ENCODE measurements around the gene AKT3. TPM values are rescaled to one million over a fixed set of nuclear protein-coding genes. Genes with fewer than 3 reads are reported as not detected.

AKT3 gene
- total RNA-seq, 4 donors from 2014 or later = 8.5 to 16.0 (median 15.2) TPM

- Histone ChIP-seq H3K4me1 (no peaks in the 10 kb centered on the region), H3K27ac (no peak overlapping the region), H3K36me3 (peaks cover 0 to 9% of the 10 kb centered on the region in 2 donors), H3K4me3 (no peak overlapping the region), H3K9me3 (no peaks in the 10 kb centered on the region), H3K27me3 (no peaks in the 10 kb centered on the region)
- TF ChIP-seq POLR2A (IDR thresholded peaks at IDR 0.05) = no peak
- TF ChIP-seq CTCF (IDR thresholded peaks at IDR 0.05 in 4 of 5, conservative IDR thresholded peaks at IDR 0.05 in 1 of 5) = no peak
- DNase-seq (no peak), ATAC-seq (no peak)
- intact Hi-C loops (cut with DNase I; ENCODE audit: low total_unique reads) (no loop called here), in situ Hi-C loops (cut with MboI; ENCODE audit: low sequenced_read_pairs in 4 of 4) (no loop called here)
Observed at GRCh38 chr1:243546457-243546856, 303.6 kb downstream of the AKT3 start.

- peaks cover 0 to 9% of the 10 kb centered on the region in 2 donors for H3K36me3 ChIP-seq
- no peaks in the 10 kb centered on the region for H3K27me3 ChIP-seq
- H3K4me3 ChIP-seq = no peak overlapping the region
- DNase-seq = no peak
- H3K9me3 ChIP-seq = no peaks in the 10 kb centered on the region
- in situ Hi-C loops (cut with MboI; ENCODE audit: low sequenced_read_pairs in 4 of 4) (no loop called here), intact Hi-C loops (cut with DNase I; ENCODE audit: low total_unique reads) (no loop called here)
- TF ChIP-seq POLR2A (IDR thresholded peaks at IDR 0.05) = no peak
- no peak for TF ChIP-seq CTCF (IDR thresholded peaks at IDR 0.05 in 4 of 5, conservative IDR thresholded peaks at IDR 0.05 in 1 of 5)
- H3K27ac ChIP-seq = no peak overlapping the region
- no peaks in the 10 kb centered on the region for H3K4me1 ChIP-seq
- no peak for ATAC-seq
Observed at GRCh38 chr1:243543501-243543900, 306.5 kb downstream of the AKT3 start.

DNA sequence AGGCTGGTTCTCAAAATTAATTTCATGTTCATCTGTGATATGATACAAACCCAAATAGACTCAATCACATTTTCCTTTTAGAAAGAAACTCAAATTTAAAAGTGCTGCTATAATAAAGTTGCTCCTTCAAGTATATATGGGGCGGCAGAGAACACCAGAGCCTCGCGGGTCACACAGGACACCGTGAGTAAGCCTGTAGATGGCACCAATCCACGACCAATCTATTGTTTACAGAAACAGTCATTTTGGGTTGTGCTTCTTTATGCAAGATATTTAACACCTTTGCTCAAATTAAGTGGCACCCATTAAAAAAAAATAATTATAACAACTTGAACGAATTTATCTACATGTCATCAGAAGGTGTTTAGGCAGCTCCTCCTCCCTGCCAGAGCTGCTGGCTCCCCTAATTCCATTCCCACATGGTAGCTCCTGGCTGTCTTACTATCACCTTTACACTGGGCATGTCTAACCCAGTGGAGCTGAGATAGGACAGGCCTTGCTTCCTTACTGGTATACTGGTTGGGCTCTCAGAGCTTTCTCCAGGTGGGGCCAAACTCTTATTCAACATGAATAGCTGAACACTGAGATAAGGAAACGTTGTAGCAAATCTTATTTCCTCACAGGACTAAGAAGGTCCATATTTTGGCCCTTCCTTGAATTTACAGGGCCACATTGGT is 307.2 kb downstream of the AKT3 start:
- H3K4me3 ChIP-seq = no peak overlapping the region
- no peaks in the 10 kb centered on the region for H3K4me1 ChIP-seq
- DNase-seq (no peak), ATAC-seq (no peak)
- in situ Hi-C loops (cut with MboI; ENCODE audit: low sequenced_read_pairs in 4 of 4) (no loop called here), intact Hi-C loops (cut with DNase I; ENCODE audit: low total_unique reads) (no loop called here)
- no peaks in the 10 kb centered on the region for H3K9me3 ChIP-seq
- H3K27me3 ChIP-seq = no peaks in the 10 kb centered on the region
- TF ChIP-seq CTCF (IDR thresholded peaks at IDR 0.05 in 4 of 5, conservative IDR thresholded peaks at IDR 0.05 in 1 of 5) (no peak), POLR2A (IDR thresholded peaks at IDR 0.05) (no peak)
- peaks cover 0 to 9% of the 10 kb centered on the region in 2 donors for H3K36me3 ChIP-seq
- H3K27ac ChIP-seq = no peak overlapping the region

DNA sequence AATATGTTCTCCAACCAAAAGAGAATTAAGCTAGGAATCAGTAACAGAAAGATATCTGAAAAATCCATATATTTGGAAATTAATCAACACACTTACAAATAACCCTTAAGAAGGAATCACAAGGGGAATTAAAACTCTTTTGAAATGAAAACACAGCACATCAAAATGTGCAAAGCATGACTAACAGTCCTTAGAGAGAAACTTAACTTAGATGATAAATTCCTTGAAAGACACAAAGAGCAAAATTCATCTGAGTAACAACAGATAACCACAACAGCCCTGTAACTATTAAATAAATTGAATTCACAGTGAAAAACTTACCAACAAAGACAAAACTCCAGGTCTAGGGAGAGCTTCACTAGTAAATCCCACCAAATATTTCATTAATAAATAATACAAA is 310.4 kb downstream of the AKT3 start:
- in situ Hi-C loops (cut with MboI; ENCODE audit: low sequenced_read_pairs in 4 of 4) (no loop called here), intact Hi-C loops (cut with DNase I; ENCODE audit: low total_unique reads) (no loop called here)
- H3K27me3 ChIP-seq = no peaks in the 10 kb centered on the region
- H3K4me3 ChIP-seq = no peak overlapping the region
- H3K36me3 ChIP-seq = peaks cover 0 to 5% of the 10 kb centered on the region in 2 donors
- no peak for DNase-seq
- no peak for ATAC-seq
- H3K4me1 ChIP-seq = no peaks in the 10 kb centered on the region
- TF ChIP-seq POLR2A (IDR thresholded peaks at IDR 0.05) (no peak), CTCF (IDR thresholded peaks at IDR 0.05 in 4 of 5, conservative IDR thresholded peaks at IDR 0.05 in 1 of 5) (no peak)
- H3K27ac ChIP-seq = no peak overlapping the region
- no peaks in the 10 kb centered on the region for H3K9me3 ChIP-seq

DNA sequence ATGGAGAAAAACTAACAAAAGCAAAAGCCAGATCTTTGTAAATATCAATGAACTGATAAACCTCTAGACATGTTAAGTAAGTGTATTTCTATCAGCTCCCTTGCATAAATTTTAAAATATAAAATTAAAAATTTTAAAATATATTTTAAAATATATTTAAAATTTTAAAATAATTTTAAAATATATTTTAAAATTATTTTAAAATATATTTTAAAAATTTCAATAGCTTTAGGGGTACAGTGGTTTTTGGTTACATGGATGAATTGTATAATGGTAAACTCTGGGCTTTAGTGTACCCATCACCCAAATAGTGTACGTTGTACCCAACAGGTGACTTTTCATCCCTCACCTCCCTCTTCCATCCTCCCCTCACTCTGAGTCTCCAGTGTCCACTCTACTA is 315.0 kb downstream of the AKT3 start:
- no peak for ATAC-seq
- no peak for DNase-seq
- in situ Hi-C loops (cut with MboI; ENCODE audit: low sequenced_read_pairs in 4 of 4) = no loop called here
- Histone ChIP-seq H3K4me1 (no peaks in the 10 kb centered on the region), H3K27me3 (no peaks in the 10 kb centered on the region), H3K27ac (no peak overlapping the region), H3K36me3 (no peaks in the 10 kb centered on the region), H3K4me3 (no peak overlapping the region), H3K9me3 (no peaks in the 10 kb centered on the region)
- TF ChIP-seq CTCF (IDR thresholded peaks at IDR 0.05 in 4 of 5, conservative IDR thresholded peaks at IDR 0.05 in 1 of 5) (no peak), POLR2A (IDR thresholded peaks at IDR 0.05) (no peak)
- intact Hi-C loops (cut with DNase I; ENCODE audit: low total_unique reads) = no loop called here

Data from gastrocnemius medialis (tissue), 4 donors.